ACC112 (cell line): ENCODE measurements around the gene PURA.
A peak's percentile ranks its signal among the peaks of the same experiment; 100 is the strongest.

Experiments used
- H2AFZ ChIP-seq: fragments of 200-600 bp; sonication (generic); one replicate; pipeline ENCODE4 v1.6.0; 2017; ENCODE audit warnings: antibody characterized with exemption, low read length; ENCODE audit not compliant: unreplicated experiment
- H3K27ac ChIP-seq: fragments of 200-600 bp; sonication (generic); 2 replicates; pipeline ENCODE4 v1.5.1; 2014; ENCODE audit warnings: low read depth, mild to moderate bottlenecking, antibody characterized with exemption, low read length, moderate library complexity
- H3K27me3 ChIP-seq: fragments of 200-600 bp; sonication (generic); 2 replicates; pipeline ENCODE4 v1.6.1; 2014; ENCODE audit warnings: mild to moderate bottlenecking, antibody characterized with exemption, low read length, moderate library complexity, mixed read lengths; ENCODE audit not compliant: insufficient read depth
- H3K36me3 ChIP-seq: fragments of 200-600 bp; sonication (generic); 2 replicates; pipeline ENCODE4 v1.6.1; 2016; ENCODE audit warnings: mild to moderate bottlenecking, antibody characterized with exemption, low read length, moderate library complexity, mixed read lengths; ENCODE audit not compliant: insufficient read depth
- H3K4me1 ChIP-seq: fragments of 200-600 bp; sonication (generic); one replicate; pipeline ENCODE4 v1.6.1; 2016; ENCODE audit warnings: low read length, mixed read lengths; ENCODE audit not compliant: insufficient read depth, unreplicated experiment, control insufficient read depth
- H3K4me3 ChIP-seq: fragments of 200-600 bp; sonication (generic); 2 replicates; pipeline ENCODE4 v1.5.1; 2014; ENCODE audit warnings: mild to moderate bottlenecking, low read depth, low read length
- H3K79me2 ChIP-seq: fragments of 200-600 bp; sonication (generic); one replicate; pipeline ENCODE4 v1.6.0; 2016; ENCODE audit warnings: low read length; ENCODE audit not compliant: control insufficient read depth, unreplicated experiment, insufficient read depth

PURA gene

GRCh38 chr5:140117523-140117922 lies 3.6 kb downstream of the PURA start:
- H2AFZ ChIP-seq, result no peak overlapping the region
- peaks cover 54% of the 10 kb centered on the region for H3K4me1 ChIP-seq
- H3K27me3 ChIP-seq, result no peaks in the 10 kb centered on the region
- H3K36me3 ChIP-seq, result no peaks in the 10 kb centered on the region
- peaks cover 84% of the 10 kb centered on the region for H3K79me2 ChIP-seq
- no peak overlapping the region for H3K27ac ChIP-seq
- no peak overlapping the region for H3K4me3 ChIP-seq

GRCh38 chr5:140118302-140118936 lies 4.5 kb downstream of the PURA start:
- no peaks in the 10 kb centered on the region for H3K36me3 ChIP-seq
- no peak overlapping the region for H2AFZ ChIP-seq
- no peaks in the 10 kb centered on the region for H3K27me3 ChIP-seq
- peaks cover 51% of the 10 kb centered on the region for H3K4me1 ChIP-seq
- H3K4me3 ChIP-seq, result no peak overlapping the region
- peaks cover 75% of the 10 kb centered on the region for H3K79me2 ChIP-seq
- H3K27ac ChIP-seq, result no peak overlapping the region

- Histone ChIP-seq H3K27ac (no peak within 1 kb of the TSS), H3K4me3 (no peak within 1 kb of the TSS), H2AFZ (no peak within 1 kb of the TSS), H3K36me3 (no peaks in the 10 kb centered on the region), H3K4me1 (peaks cover 29% of the 10 kb centered on the region), H3K27me3 (no peaks in the 10 kb centered on the region), H3K79me2 (peaks cover 51% of the 10 kb centered on the region)
These were observed 11.7 kb downstream of the PURA start, which contains the start of gene IGIP for GRCh38 chr5:140125637-140126036. Gene IGIP, plus strand, starts transcription at chr5:140125937. Its CDS starts 2,540 bp downstream, at chr5:140128477.

DNA sequence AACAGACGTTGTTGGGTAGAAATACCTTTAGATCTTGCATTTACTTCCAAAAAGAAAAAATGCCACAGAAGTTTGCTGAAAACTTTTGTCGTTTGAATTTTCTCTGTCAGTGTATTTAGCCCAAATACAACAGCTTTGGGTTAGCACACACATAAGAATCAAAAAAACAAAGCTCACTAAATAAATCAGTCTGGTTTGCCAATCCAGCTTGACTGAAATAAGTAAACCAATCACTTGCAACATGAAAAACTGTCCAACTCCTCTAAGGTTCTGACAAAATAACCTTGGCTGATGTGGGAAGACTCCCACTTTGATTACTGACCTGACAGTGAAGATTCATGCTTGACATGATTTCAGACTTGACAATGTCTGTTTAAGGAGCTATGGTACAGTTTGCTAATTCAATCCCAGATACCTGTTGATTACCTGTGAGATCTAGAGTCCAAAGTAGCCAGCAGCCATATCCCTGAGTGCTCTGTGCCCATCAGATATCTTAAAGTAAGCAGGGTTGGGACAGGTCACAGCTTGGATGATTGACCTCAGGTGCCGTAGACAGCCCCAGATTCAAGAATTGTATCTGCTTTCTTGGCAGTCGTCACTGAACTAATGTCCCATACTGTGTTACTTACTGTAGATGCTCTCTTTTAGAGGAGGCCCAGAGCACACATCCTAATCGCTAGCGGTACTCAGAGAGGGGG lies 12.6 kb downstream of the PURA start:
- Histone ChIP-seq H3K27ac (no peak overlapping the region), H3K4me1 (peaks cover 25% of the 10 kb centered on the region), H3K27me3 (no peaks in the 10 kb centered on the region), H3K4me3 (no peak overlapping the region), H2AFZ (no peak overlapping the region), H3K36me3 (no peaks in the 10 kb centered on the region), H3K79me2 (peaks cover 42% of the 10 kb centered on the region)

DNA sequence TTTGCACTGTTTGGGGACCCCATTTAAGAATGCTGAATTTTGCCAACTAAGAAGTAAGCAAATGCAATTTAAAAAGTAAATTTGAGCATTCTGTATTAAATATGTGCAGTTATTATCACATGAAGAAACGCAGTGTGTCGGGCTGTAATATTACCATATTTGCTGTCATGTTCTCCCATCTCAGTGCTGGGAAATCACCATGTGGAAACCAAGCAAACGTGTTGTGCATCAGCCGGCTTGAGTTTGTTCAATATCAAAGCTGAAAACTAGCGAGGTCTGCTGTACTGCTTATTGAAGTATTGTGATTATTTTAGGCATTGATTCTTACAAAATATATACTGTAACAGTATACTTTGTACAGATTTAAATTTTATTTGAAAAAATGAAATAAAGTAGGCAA lies 14.5 kb downstream of the PURA start:
- H3K36me3 ChIP-seq, result no peaks in the 10 kb centered on the region
- H3K79me2 ChIP-seq, result peaks cover 34% of the 10 kb centered on the region
- H3K4me1 ChIP-seq, result peaks cover 28% of the 10 kb centered on the region
- H3K27me3 ChIP-seq, result no peaks in the 10 kb centered on the region
- no peak overlapping the region for H3K4me3 ChIP-seq
- no peak overlapping the region for H2AFZ ChIP-seq
- no peak overlapping the region for H3K27ac ChIP-seq

DNA sequence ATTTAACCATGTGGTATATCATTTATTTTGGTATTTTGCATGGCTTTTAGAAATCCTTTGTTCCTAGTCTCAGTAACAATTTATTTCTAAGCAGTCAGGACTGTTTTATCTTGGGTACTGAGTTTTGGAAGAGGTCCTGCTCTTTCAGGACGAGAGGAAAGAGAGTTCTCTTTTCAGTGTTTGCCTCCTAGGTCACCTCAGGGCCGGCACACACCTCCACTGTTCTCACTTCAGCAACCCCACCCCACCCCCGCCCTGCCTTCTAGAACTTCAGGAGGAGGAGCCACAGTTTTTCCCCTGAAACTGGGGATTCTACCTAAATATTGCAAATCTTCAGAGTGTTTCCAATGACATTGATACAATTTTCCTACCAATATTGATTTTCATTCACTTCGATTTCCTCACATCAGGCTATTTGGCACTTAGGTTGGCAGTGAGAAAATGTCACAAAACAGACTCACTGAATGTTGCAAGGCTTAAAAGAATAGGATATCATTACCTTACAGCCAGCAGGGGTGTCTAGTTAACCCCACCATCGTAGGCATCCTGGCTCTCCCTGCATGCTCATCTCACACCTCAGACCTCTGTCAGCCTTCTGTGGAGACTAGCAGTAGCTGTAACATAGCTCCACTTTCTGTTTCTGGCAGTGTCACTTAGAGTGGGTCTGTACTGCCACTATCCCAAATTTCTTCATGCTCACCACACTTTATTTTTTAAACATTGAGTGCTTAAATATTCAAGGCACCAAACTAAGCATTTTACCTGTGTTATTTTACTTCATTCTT lies 17.2 kb downstream of the PURA start:
- H3K4me3 ChIP-seq, result peak overlapping the region; percentile 47
- peaks cover 23% of the 10 kb centered on the region for H3K79me2 ChIP-seq
- no peaks in the 10 kb centered on the region for H3K27me3 ChIP-seq
- peak overlapping the region; percentile 19 for H2AFZ ChIP-seq
- peaks cover 17% of the 10 kb centered on the region for H3K4me1 ChIP-seq
- H3K36me3 ChIP-seq, result no peaks in the 10 kb centered on the region
- peak overlapping the region; percentile 57 for H3K27ac ChIP-seq

DNA sequence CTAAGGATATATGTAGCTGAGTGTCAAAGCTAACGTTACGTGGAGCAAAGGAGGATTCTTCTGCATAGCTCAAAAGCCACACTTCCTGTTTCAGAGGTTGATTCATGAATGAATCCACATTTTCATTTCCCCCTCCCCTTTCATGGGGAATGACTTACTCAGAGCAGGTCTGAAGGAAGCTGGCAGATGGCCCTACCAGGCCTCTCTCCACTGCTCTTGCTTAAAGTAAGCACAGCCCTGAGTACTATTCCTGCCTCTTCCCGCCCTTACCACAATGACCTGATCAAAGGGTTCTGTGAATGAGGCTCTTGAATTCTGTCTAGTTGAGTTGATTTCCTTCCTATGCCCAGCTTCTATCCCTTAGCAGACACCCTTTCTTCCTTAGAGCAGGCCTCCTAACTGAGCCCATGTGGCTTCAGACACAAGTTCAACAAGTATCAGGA lies 18.1 kb downstream of the PURA start:
- Histone ChIP-seq H3K27me3 (no peaks in the 10 kb centered on the region), H3K79me2 (peaks cover 16% of the 10 kb centered on the region), H3K27ac (peak overlapping the region; percentile 57), H2AFZ (no peak overlapping the region), H3K4me3 (peak overlapping the region; percentile 47), H3K36me3 (no peaks in the 10 kb centered on the region), H3K4me1 (peaks cover 17% of the 10 kb centered on the region)

DNA sequence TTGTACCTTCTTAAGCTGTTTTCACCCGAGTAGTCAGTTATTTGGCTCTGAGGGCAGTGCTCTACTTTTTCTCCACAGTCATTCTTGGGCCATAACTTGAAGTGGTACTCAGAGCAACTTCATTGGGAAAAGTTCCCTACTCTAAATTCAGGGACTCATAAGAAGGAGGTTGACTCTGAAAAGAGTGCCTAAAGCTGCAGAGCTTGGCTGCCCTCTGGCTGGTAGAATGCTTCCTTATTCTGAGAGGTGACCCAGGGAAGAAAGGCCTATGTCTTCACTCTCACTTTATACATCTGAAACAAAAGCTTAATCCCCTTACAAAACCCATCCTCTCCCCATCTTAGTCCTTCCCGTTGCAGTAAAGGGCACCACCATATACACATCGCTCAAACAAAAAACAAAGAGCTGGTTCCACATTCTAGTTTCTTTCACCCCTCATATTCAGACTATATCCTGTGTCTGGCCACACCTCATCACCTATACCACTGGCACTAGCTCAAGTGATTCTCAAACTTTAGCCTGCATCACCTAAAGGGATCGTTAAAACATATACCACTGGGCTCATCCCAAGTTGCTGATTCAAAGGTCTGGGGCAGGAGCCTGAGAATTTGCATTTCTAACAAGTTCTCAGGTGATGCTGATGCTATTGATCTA lies 19.7 kb downstream of the PURA start:
- Histone ChIP-seq H2AFZ (no peak overlapping the region), H3K79me2 (peaks cover 10% of the 10 kb centered on the region), H3K4me3 (no peak overlapping the region), H3K27me3 (no peaks in the 10 kb centered on the region), H3K36me3 (no peaks in the 10 kb centered on the region), H3K27ac (no peak overlapping the region), H3K4me1 (peaks cover 17% of the 10 kb centered on the region)

GRCh38 chr5:140134277-140134935 lies 20.5 kb downstream of the PURA start:
- Histone ChIP-seq H2AFZ (no peak overlapping the region), H3K27ac (no peak overlapping the region), H3K4me3 (no peak overlapping the region), H3K79me2 (peaks cover 10% of the 10 kb centered on the region), H3K4me1 (peaks cover 17% of the 10 kb centered on the region), H3K36me3 (no peaks in the 10 kb centered on the region), H3K27me3 (no peaks in the 10 kb centered on the region)

DNA sequence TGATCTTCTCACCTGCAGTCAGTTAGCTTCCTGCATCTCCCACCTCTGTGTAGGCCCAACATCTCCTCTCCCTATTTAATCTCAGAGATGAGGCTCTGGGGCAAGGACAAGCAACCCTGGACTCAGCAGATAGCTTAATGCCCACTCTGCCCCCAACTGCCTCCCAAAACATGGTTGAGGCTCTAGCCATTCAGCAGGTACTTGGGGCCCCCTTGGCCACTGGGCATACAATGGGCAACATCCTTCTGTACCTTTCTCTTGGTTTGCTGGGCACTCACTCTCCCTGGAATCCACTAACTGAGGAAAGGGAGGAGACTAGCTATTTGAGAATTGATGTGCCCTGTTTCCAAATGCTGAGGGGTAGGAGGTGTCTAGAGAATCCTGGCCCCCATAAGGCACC lies 21.2 kb downstream of the PURA start:
- Histone ChIP-seq H2AFZ (no peak overlapping the region), H3K79me2 (peaks cover 13% of the 10 kb centered on the region), H3K36me3 (no peaks in the 10 kb centered on the region), H3K4me3 (no peak overlapping the region), H3K27ac (no peak overlapping the region), H3K27me3 (no peaks in the 10 kb centered on the region), H3K4me1 (peaks cover 17% of the 10 kb centered on the region)
